ENCODE measurements around the gene INHBB.

DNA sequence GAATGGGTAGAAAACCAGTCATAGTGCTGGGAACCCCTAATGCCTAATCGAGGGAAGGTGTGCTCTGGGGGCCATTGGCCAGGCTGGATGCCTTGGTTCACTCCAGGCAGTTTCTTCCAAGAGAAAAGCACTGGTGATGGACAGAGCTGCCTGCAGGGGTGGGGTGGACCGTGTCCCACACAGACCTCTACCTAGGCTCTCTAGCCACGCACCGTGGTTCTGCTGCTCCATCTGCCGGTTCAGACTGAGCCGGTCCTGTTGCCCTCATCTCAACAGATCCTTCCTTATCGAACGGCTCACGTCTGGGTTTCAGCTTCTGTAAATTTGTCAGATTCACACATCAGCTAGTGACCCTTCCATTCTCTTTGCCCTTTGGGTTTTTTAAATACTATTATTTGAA lies 46.9 kb upstream of the INHBB start:
- no peak for TF ChIP-seq MXI1 (IDR thresholded peaks at IDR 0.05; ENCODE audit: borderline replicate concordance, low read depth, low read length)
- TF ChIP-seq, protein P1, sequence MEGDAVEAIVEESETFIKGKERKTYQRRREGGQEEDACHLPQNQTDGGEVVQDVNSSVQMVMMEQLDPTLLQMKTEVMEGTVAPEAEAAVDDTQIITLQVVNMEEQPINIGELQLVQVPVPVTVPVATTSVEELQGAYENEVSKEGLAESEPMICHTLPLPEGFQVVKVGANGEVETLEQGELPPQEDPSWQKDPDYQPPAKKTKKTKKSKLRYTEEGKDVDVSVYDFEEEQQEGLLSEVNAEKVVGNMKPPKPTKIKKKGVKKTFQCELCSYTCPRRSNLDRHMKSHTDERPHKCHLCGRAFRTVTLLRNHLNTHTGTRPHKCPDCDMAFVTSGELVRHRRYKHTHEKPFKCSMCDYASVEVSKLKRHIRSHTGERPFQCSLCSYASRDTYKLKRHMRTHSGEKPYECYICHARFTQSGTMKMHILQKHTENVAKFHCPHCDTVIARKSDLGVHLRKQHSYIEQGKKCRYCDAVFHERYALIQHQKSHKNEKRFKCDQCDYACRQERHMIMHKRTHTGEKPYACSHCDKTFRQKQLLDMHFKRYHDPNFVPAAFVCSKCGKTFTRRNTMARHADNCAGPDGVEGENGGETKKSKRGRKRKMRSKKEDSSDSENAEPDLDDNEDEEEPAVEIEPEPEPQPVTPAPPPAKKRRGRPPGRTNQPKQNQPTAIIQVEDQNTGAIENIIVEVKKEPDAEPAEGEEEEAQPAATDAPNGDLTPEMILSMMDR (conservative IDR thresholded peaks at IDR 0.05; ENCODE audit: low read depth, low read length) = no peak
- no peak for TF ChIP-seq MAZ (IDR thresholded peaks at IDR 0.05; ENCODE audit: borderline replicate concordance, low read depth, low read length)
- TF ChIP-seq RCOR1 (IDR thresholded peaks at IDR 0.05; ENCODE audit: insufficient replicate concordance, low read length) = no peak
- no peak for TF ChIP-seq POLR2A (IDR thresholded peaks at IDR 0.05; ENCODE audit: low read depth, low read length)
- no peak for TF ChIP-seq FOS (IDR thresholded peaks at IDR 0.05; ENCODE audit: low read depth, low read length)
- no peak for TF ChIP-seq SMC3 (IDR thresholded peaks at IDR 0.05; ENCODE audit: low read depth, low read length)

Data from IMR-90 (cell line).